Activated T-cell treated with anti-CD3 and anti-CD28 coated beads for 4 hours (primary cell): ENCODE results near the gene CLEC10A.
"Not testable (repeated sequence)": the region's sequence is repeated elsewhere in the genome, so short reads cannot be mapped to it uniquely, and the experiment has no call there.

Experiments
- DNase-seq: peaks from one replicate; pipeline ENCODE4 v3.0.0-alpha.2; 2020

Gene CLEC10A

GRCh38 chr17:7068268-7068667, 11.8 kb downstream of the CLEC10A start:
- DNase-seq = no peak

- no peak for DNase-seq
These were observed 12.9 kb downstream of the CLEC10A start for GRCh38 chr17:7067198-7067597.

- DNase-seq = no peak
These were observed 15.8 kb downstream of the CLEC10A start for GRCh38 chr17:7064261-7064660.

GRCh38 chr17:7063518-7064094, 16.4 kb downstream of the CLEC10A start:
- DNase-seq = no peak

- no peak for DNase-seq
These were observed 19.7 kb downstream of the CLEC10A start for GRCh38 chr17:7060165-7060891.

GRCh38 chr17:7058831-7059447, 21.1 kb downstream of the CLEC10A start:
- DNase-seq = no peak

GRCh38 chr17:7056386-7056785, 23.7 kb downstream of the CLEC10A start:
- DNase-seq = no peak

GRCh38 chr17:7050583-7050982, 29.5 kb downstream of the CLEC10A start:
- not testable (repeated sequence) for DNase-seq

- no peak for DNase-seq
These were observed 31.1 kb downstream of the CLEC10A start for GRCh38 chr17:7048968-7049367.

GRCh38 chr17:7047566-7047965, 32.5 kb downstream of the CLEC10A start:
- no peak for DNase-seq

- peak; percentile 58 for DNase-seq
These were observed 33.2 kb downstream of the CLEC10A start for GRCh38 chr17:7046725-7047397.

- DNase-seq = no peak
These were observed 33.8 kb downstream of the CLEC10A start for GRCh38 chr17:7046127-7046724.

- peak; percentile 41 for DNase-seq
These were observed 34.4 kb downstream of the CLEC10A start for GRCh38 chr17:7045492-7046126.

GRCh38 chr17:7043497-7044198, 36.4 kb downstream of the CLEC10A start, which contains the start of gene SLC16A11:
SLC16A11 (minus strand) TSS chr17:7044092; CDS start chr17:7043513, 579 bp downstream.
- no peak for DNase-seq

GRCh38 chr17:7043182-7043496, 36.9 kb downstream of the CLEC10A start:
- DNase-seq = no peak

- peak; percentile 29 for DNase-seq
These were observed 37.4 kb downstream of the CLEC10A start for GRCh38 chr17:7042501-7043181.

- DNase-seq = no peak
These were observed 38.2 kb downstream of the CLEC10A start for GRCh38 chr17:7041607-7042500.

- no peak for DNase-seq
These were observed 40.2 kb downstream of the CLEC10A start for GRCh38 chr17:7039832-7040231.

GRCh38 chr17:7038025-7038862, 41.8 kb downstream of the CLEC10A start:
- no peak for DNase-seq
